Lower leg skin (tissue), 4 donors: ENCODE results near the gene INHBA. TPM values are rescaled to one million over a fixed set of nuclear protein-coding genes. Genes with fewer than 3 reads are reported as not detected.

Experiments
- DNase-seq, 2 donors: peaks; one replicate each; pipeline ENCODE4 v3.0.0-alpha.2; 2019; ENCODE audit warnings: low spot score in 2 of 2
- H3K4me3 ChIP-seq: fragments of 200-600 bp; sonication (generic); 2 replicates; pipeline ENCODE4 v1.5.1; 2017; ENCODE audit warnings: mild to moderate bottlenecking, low read depth; ENCODE audit not compliant: poor library complexity, severe bottlenecking
- CTCF ChIP-seq, 3 donors: fragments of 450-650 bp; IDR thresholded peaks; one replicate each; pipeline ENCODE4 v1.5.1; 2016; ENCODE audit warnings: antibody characterized with exemption in 3 of 3, mild to moderate bottlenecking in 3 of 3, moderate library complexity in 2 of 3
- POLR2A ChIP-seq, 2 donors: fragments of 450-650 bp; IDR thresholded peaks; one replicate each; pipeline ENCODE4 v1.6.1; 2016 to 2017; ENCODE audit warnings: antibody characterized with exemption in 2 of 2, mild to moderate bottlenecking in 1 of 2, moderate library complexity in 1 of 2
- WGBS, 2 donors: methylation state at CpG; one replicate each; pipeline ENCODE4 v1.1.5; 2018; 5-methylcytosine and 5-hydroxymethylcytosine counted together
- intact Hi-C: fragments of 100-400 bp; cut with DNase I; formaldehyde crosslinking; loops from one replicate; pipeline ENCODE4 v1.15.0; 2023; ENCODE audit warnings: low total_unique reads
- total RNA-seq, 4 donors: library from RNA; depleted of rRNA; stranded (reverse); fragments of >200 nt; gene quantifications; one replicate each; pipeline ENCODE4 v1.1.0, GENCODE V29; 2016

INHBA gene
- total RNA-seq, 4 donors from 2014 or later = 1.1 to 6.3 (median 1.7) TPM

GRCh38 chr7:41732436-41732785, 29.5 kb upstream of the INHBA start:
- H3K4me3 ChIP-seq = no peak overlapping the region
- intact Hi-C loops = no loop called here
- TF ChIP-seq POLR2A (IDR thresholded peaks at IDR 0.05) (no peak), CTCF (IDR thresholded peaks at IDR 0.05) (no peak)
- DNase-seq = no peak
- WGBS, 2 donors = 44 to 50% methylated on average over 3 of the region's 3 CpGs

GRCh38 chr7:41731493-41732435, 28.9 kb upstream of the INHBA start:
- TF ChIP-seq CTCF (IDR thresholded peaks at IDR 0.05) (no peak), POLR2A (IDR thresholded peaks at IDR 0.05) (no peak)
- no peak overlapping the region for H3K4me3 ChIP-seq
- DNase-seq = no peak
- WGBS, 2 donors = 64 to 68% methylated on average over 7 of the region's 7 CpGs
- intact Hi-C loops = no loop called here

- H3K4me3 ChIP-seq = no peak overlapping the region
- intact Hi-C loops = no loop called here
- DNase-seq = no peak
- TF ChIP-seq CTCF (IDR thresholded peaks at IDR 0.05) = no peak
- TF ChIP-seq POLR2A (IDR thresholded peaks at IDR 0.05) = no peak
- 51 to 63% methylated on average over 3 of the region's 3 CpGs for WGBS, 2 donors
Observed at GRCh38 chr7:41730668-41731067, 27.8 kb upstream of the INHBA start.

- TF ChIP-seq POLR2A (IDR thresholded peaks at IDR 0.05) (no peak), CTCF (IDR thresholded peaks at IDR 0.05) (no peak)
- DNase-seq = no peak
- 90 to 100% methylated on average over 1 of the region's 1 CpG for WGBS, 2 donors
- H3K4me3 ChIP-seq = no peak overlapping the region
- intact Hi-C loops = no loop called here
Observed at GRCh38 chr7:41730161-41730560, 27.3 kb upstream of the INHBA start.

- intact Hi-C loops = loop anchor here (5.0 to 10.0 kb wide), 2 partner anchors 1404 to 1478 kb away; no protein-coding TSS in a partner anchor
- 91 to 96% methylated on average over 4 of the region's 4 CpGs for WGBS, 2 donors
Observed at GRCh38 chr7:41729059-41729458, 26.2 kb upstream of the INHBA start.

More at GRCh38 chr7:41729059-41729458, 26.2 kb upstream of the INHBA start:
- no peak for TF ChIP-seq POLR2A (IDR thresholded peaks at IDR 0.05)
- no peak for TF ChIP-seq CTCF (IDR thresholded peaks at IDR 0.05)
- no peak overlapping the region for H3K4me3 ChIP-seq
- DNase-seq = no peak
